NOMO-1 (cell line): ENCODE data around the gene COMMD1.
"Not testable (repeated sequence)": the region's sequence is repeated elsewhere in the genome, so short reads cannot be mapped to it uniquely, and the experiment has no call there.

ENCODE experiments used
- DNase-seq, 2 experiments: peaks; one replicate each; lab custom pipeline; 2025; ENCODE audit not compliant: unreplicated experiment in 2 of 2; lab: John Stamatoyannopoulos, UW

The COMMD1 gene

GRCh38 chr2:61905372-61906185 is at the start of gene COMMD1:
COMMD1 (plus strand) TSS chr2:61905674; CDS start chr2:61905679, 5 bp downstream.
- peak; percentile 75 to 79 for DNase-seq

GRCh38 chr2:61857224-61857623 is 48.2 kb upstream of the COMMD1 start:
- no peak for DNase-seq

- DNase-seq: no peak
These were observed 43.4 kb upstream of the COMMD1 start for GRCh38 chr2:61862085-61862484.

- not testable (repeated sequence) for DNase-seq
These were observed 38.9 kb upstream of the COMMD1 start for GRCh38 chr2:61866482-61867089.

GRCh38 chr2:61876400-61876799 is 29.1 kb upstream of the COMMD1 start:
- no peak for DNase-seq

GRCh38 chr2:61877571-61878245 is 27.8 kb upstream of the COMMD1 start:
- no peak for DNase-seq

GRCh38 chr2:61878761-61879160 is 26.7 kb upstream of the COMMD1 start:
- no peak for DNase-seq

- not testable (repeated sequence) for DNase-seq
These were observed 26.1 kb upstream of the COMMD1 start for GRCh38 chr2:61879351-61879750.

- no peak for DNase-seq
These were observed 22.6 kb upstream of the COMMD1 start for GRCh38 chr2:61882850-61883249.

- no peak for DNase-seq
These were observed 19.4 kb upstream of the COMMD1 start for GRCh38 chr2:61885896-61886603.

GRCh38 chr2:61887717-61888266 is 17.7 kb upstream of the COMMD1 start:
- peak in 1 of 2 experiments; percentile 43 for DNase-seq

GRCh38 chr2:61888267-61889055 is 17.0 kb upstream of the COMMD1 start, which contains the start of gene CCT4:
CCT4 (minus strand) TSS chr2:61888656; CDS start chr2:61888507, 149 bp downstream.
- peak; percentile 79 to 89 for DNase-seq

- DNase-seq: no peak
These were observed 6.7 kb upstream of the COMMD1 start for GRCh38 chr2:61898810-61899209.

- no peak for DNase-seq
These were observed 5.2 kb upstream of the COMMD1 start for GRCh38 chr2:61900281-61900680.

- DNase-seq: no peak
These were observed 654 bp downstream of the COMMD1 start for GRCh38 chr2:61906186-61906470.

- no peak for DNase-seq
These were observed 3.6 kb downstream of the COMMD1 start for GRCh38 chr2:61909116-61909515.

- no peak for DNase-seq
These were observed 5.1 kb downstream of the COMMD1 start for GRCh38 chr2:61910603-61911002.

- DNase-seq: no peak
These were observed 6.0 kb downstream of the COMMD1 start for GRCh38 chr2:61911510-61911909.

- not testable (repeated sequence) for DNase-seq
These were observed 9.3 kb downstream of the COMMD1 start for GRCh38 chr2:61914794-61915193.

- DNase-seq: no peak
These were observed 15.1 kb downstream of the COMMD1 start for GRCh38 chr2:61920548-61920947.
